Measurements from ENCODE around the gene VGLL4.
"Not testable (repeated sequence)": the region's sequence is repeated elsewhere in the genome, so short reads cannot be mapped to it uniquely, and the experiment has no call there.

The VGLL4 gene

DNA sequence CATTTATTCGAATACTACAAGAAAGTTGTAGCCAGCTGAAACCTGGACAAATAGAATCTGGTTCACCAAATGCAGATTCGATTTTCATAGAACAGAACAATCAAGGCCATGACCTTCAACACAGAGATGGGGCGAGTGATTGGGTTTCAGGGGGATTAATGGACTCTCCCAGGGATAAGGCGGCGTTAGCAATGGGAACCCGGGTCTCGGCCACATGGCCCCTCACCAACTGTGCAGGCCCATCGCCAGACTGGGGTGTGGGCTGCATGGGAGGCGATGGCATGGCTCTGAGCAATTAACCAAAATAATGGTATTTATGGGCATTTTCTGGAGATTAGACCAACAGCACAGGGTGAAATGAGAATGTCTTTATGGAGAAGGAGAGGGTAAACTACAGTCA lies 34.2 kb downstream of the VGLL4 start:
- Mint-ChIP-seq H3K27me3 (no peaks in the 10 kb centered on the region), H3K9me3 (no peaks in the 10 kb centered on the region), H3K36me3 (peaks cover 34% of the 10 kb centered on the region), H3K4me3 (no peak overlapping the region), H3K27ac (no peak overlapping the region), H3K4me1 (peaks cover 58% of the 10 kb centered on the region)
- ATAC-seq, result no peak

- Mint-ChIP-seq H3K27ac (no peak overlapping the region), H3K4me1 (peaks cover 56% of the 10 kb centered on the region), H3K9me3 (no peaks in the 10 kb centered on the region), H3K4me3 (no peak overlapping the region), H3K27me3 (no peaks in the 10 kb centered on the region), H3K36me3 (peaks cover 34% of the 10 kb centered on the region)
- no peak for ATAC-seq
Measured at GRCh38 chr3:11607816-11608215, 35.9 kb downstream of the VGLL4 start.

GRCh38 chr3:11606865-11607440 lies 36.8 kb downstream of the VGLL4 start:
- Mint-ChIP-seq H3K4me1 (peaks cover 55% of the 10 kb centered on the region), H3K36me3 (peaks cover 34% of the 10 kb centered on the region), H3K9me3 (no peaks in the 10 kb centered on the region), H3K27ac (no peak overlapping the region), H3K4me3 (no peak overlapping the region), H3K27me3 (no peaks in the 10 kb centered on the region)
- ATAC-seq, result no peak

GRCh38 chr3:11606090-11606784 lies 37.5 kb downstream of the VGLL4 start:
- H3K27me3 Mint-ChIP-seq, result no peaks in the 10 kb centered on the region
- H3K27ac Mint-ChIP-seq, result peak overlapping the region; percentile 28
- H3K4me1 Mint-ChIP-seq, result peaks cover 61% of the 10 kb centered on the region
- no peak for ATAC-seq
- no peak overlapping the region for H3K4me3 Mint-ChIP-seq
- H3K9me3 Mint-ChIP-seq, result no peaks in the 10 kb centered on the region
- peaks cover 33% of the 10 kb centered on the region for H3K36me3 Mint-ChIP-seq

DNA sequence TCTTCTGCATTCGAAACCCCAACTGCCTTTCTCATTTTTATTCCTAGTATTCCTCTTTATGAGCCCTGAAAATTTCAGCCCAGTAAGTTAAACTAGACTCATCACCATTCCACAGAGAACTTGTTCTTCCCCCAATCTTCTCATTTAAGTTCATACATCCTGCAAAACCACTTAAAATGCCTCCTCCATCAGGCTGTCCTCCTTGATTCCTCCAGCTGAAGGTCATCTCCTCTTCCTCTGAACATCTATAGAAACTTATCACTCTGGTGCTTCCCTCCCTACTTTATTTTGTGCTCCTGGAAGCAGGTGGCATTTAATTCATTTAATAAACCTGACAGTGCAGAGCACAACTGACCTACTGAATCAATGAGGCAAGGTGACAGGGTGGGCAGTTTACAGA lies 38.3 kb downstream of the VGLL4 start:
- peaks cover 64% of the 10 kb centered on the region for H3K4me1 Mint-ChIP-seq
- peaks cover 24% of the 10 kb centered on the region for H3K36me3 Mint-ChIP-seq
- peak overlapping the region; percentile 28 for H3K27ac Mint-ChIP-seq
- no peaks in the 10 kb centered on the region for H3K27me3 Mint-ChIP-seq
- no peaks in the 10 kb centered on the region for H3K9me3 Mint-ChIP-seq
- no peak for ATAC-seq
- H3K4me3 Mint-ChIP-seq, result no peak overlapping the region

GRCh38 chr3:11604139-11604892 lies 39.4 kb downstream of the VGLL4 start:
- Mint-ChIP-seq H3K27me3 (no peaks in the 10 kb centered on the region), H3K9me3 (no peaks in the 10 kb centered on the region), H3K36me3 (peaks cover 20% of the 10 kb centered on the region), H3K4me1 (peaks cover 59% of the 10 kb centered on the region), H3K27ac (peak overlapping the region; percentile 70), H3K4me3 (no peak overlapping the region)
- ATAC-seq, result no peak

- H3K4me1 Mint-ChIP-seq, result peaks cover 60% of the 10 kb centered on the region
- H3K36me3 Mint-ChIP-seq, result peaks cover 23% of the 10 kb centered on the region
- H3K27ac Mint-ChIP-seq, result peak overlapping the region; percentile 70
- H3K9me3 Mint-ChIP-seq, result no peaks in the 10 kb centered on the region
- H3K27me3 Mint-ChIP-seq, result no peaks in the 10 kb centered on the region
- no peak overlapping the region for H3K4me3 Mint-ChIP-seq
- ATAC-seq, result no peak
Measured at GRCh38 chr3:11603628-11604027, 40.1 kb downstream of the VGLL4 start.

- no peak for ATAC-seq
- Mint-ChIP-seq H3K9me3 (no peaks in the 10 kb centered on the region), H3K36me3 (peaks cover 30% of the 10 kb centered on the region), H3K4me1 (peaks cover 66% of the 10 kb centered on the region), H3K4me3 (no peak overlapping the region), H3K27ac (peak overlapping the region; percentile 70), H3K27me3 (no peaks in the 10 kb centered on the region)
Measured at GRCh38 chr3:11602886-11603527, 40.7 kb downstream of the VGLL4 start.

- peak overlapping the region; percentile 78 for H3K4me3 Mint-ChIP-seq
- ATAC-seq, result no peak
- H3K4me1 Mint-ChIP-seq, result peaks cover 72% of the 10 kb centered on the region
- H3K36me3 Mint-ChIP-seq, result peaks cover 36% of the 10 kb centered on the region
- no peaks in the 10 kb centered on the region for H3K9me3 Mint-ChIP-seq
- H3K27ac Mint-ChIP-seq, result peak overlapping the region; percentile 92
- no peaks in the 10 kb centered on the region for H3K27me3 Mint-ChIP-seq
Measured at GRCh38 chr3:11602239-11602840, 41.4 kb downstream of the VGLL4 start.

GRCh38 chr3:11601446-11602238 lies 42.1 kb downstream of the VGLL4 start:
- Mint-ChIP-seq H3K4me3 (peak overlapping the region; percentile 78), H3K9me3 (no peaks in the 10 kb centered on the region), H3K27ac (peak overlapping the region; percentile 92), H3K4me1 (peaks cover 65% of the 10 kb centered on the region), H3K27me3 (no peaks in the 10 kb centered on the region), H3K36me3 (peaks cover 39% of the 10 kb centered on the region)
- peak; percentile 98 for ATAC-seq

GRCh38 chr3:11600501-11601282 lies 43.0 kb downstream of the VGLL4 start:
- Mint-ChIP-seq H3K9me3 (no peaks in the 10 kb centered on the region), H3K36me3 (peaks cover 37% of the 10 kb centered on the region), H3K27ac (peak overlapping the region; percentile 92), H3K27me3 (no peaks in the 10 kb centered on the region), H3K4me3 (peak overlapping the region; percentile 78), H3K4me1 (peaks cover 57% of the 10 kb centered on the region)
- no peak for ATAC-seq

GRCh38 chr3:11596387-11596786 lies 47.3 kb downstream of the VGLL4 start:
- Mint-ChIP-seq H3K27me3 (no peaks in the 10 kb centered on the region), H3K36me3 (peaks cover 45% of the 10 kb centered on the region), H3K9me3 (no peaks in the 10 kb centered on the region), H3K4me1 (peaks cover 37% of the 10 kb centered on the region), H3K4me3 (no peak overlapping the region), H3K27ac (no peak overlapping the region)
- ATAC-seq, result no peak

- H3K27ac Mint-ChIP-seq, ATAC-seq: not testable (repeated sequence)
- H3K36me3 Mint-ChIP-seq, result peaks cover 45% of the 10 kb centered on the region
Measured at GRCh38 chr3:11595024-11595423, 48.7 kb downstream of the VGLL4 start.

More at GRCh38 chr3:11595024-11595423, 48.7 kb downstream of the VGLL4 start:
- not testable (repeated sequence) for H3K27me3 Mint-ChIP-seq, H3K9me3 Mint-ChIP-seq, H3K4me3 Mint-ChIP-seq
- H3K4me1 Mint-ChIP-seq, result peaks cover 24% of the 10 kb centered on the region
